NCI-H1105 (cell line): ENCODE measurements around the gene MBD3.

Experiments
- DNase-seq: peaks from one replicate; lab custom pipeline; 2025; lab: John Stamatoyannopoulos, UW

The MBD3 gene

GRCh38 chr19:1619094-1619439 is 26.4 kb upstream of the MBD3 start:
- no peak for DNase-seq

- no peak for DNase-seq
Measured at GRCh38 chr19:1618157-1619093, 25.8 kb upstream of the MBD3 start.

- no peak for DNase-seq
Measured at GRCh38 chr19:1616875-1617274, 24.2 kb upstream of the MBD3 start.

- no peak for DNase-seq
Measured at GRCh38 chr19:1616396-1616795, 23.7 kb upstream of the MBD3 start.

- no peak for DNase-seq
Measured at GRCh38 chr19:1615156-1615765, 22.6 kb upstream of the MBD3 start.

GRCh38 chr19:1613808-1614570 is 21.3 kb upstream of the MBD3 start:
- no peak for DNase-seq

- DNase-seq = no peak
Measured at GRCh38 chr19:1613146-1613545, 20.5 kb upstream of the MBD3 start.

GRCh38 chr19:1612114-1613086 is 19.7 kb upstream of the MBD3 start:
- DNase-seq = no peak

- DNase-seq = no peak
Measured at GRCh38 chr19:1611353-1611752, 18.7 kb upstream of the MBD3 start.

GRCh38 chr19:1610579-1610978 is 17.9 kb upstream of the MBD3 start:
- DNase-seq = no peak

GRCh38 chr19:1609680-1610474 is 17.2 kb upstream of the MBD3 start:
- DNase-seq = no peak

- no peak for DNase-seq
Measured at GRCh38 chr19:1609103-1609396, 16.4 kb upstream of the MBD3 start.

- no peak for DNase-seq
Measured at GRCh38 chr19:1608359-1609102, 15.9 kb upstream of the MBD3 start.

GRCh38 chr19:1606138-1606651 is 13.5 kb upstream of the MBD3 start:
- no peak for DNase-seq

GRCh38 chr19:1605236-1606137 is 12.8 kb upstream of the MBD3 start, which contains the start of gene UQCR11:
Gene UQCR11 (minus strand): TSS chr19:1605462. CDS start chr19:1605409, 53 bp downstream.
- peak; percentile 95 for DNase-seq

GRCh38 chr19:1602091-1602707 is 9.5 kb upstream of the MBD3 start:
- no peak for DNase-seq

GRCh38 chr19:1601613-1602064 is 9.0 kb upstream of the MBD3 start:
- no peak for DNase-seq

- no peak for DNase-seq
Measured at GRCh38 chr19:1599460-1599846, 6.8 kb upstream of the MBD3 start.
